ENCODE results near the gene RFX7.

GRCh38 chr15:56049577-56049976 is 194.1 kb downstream of the RFX7 start:
- TF ChIP-seq, protein P1, sequence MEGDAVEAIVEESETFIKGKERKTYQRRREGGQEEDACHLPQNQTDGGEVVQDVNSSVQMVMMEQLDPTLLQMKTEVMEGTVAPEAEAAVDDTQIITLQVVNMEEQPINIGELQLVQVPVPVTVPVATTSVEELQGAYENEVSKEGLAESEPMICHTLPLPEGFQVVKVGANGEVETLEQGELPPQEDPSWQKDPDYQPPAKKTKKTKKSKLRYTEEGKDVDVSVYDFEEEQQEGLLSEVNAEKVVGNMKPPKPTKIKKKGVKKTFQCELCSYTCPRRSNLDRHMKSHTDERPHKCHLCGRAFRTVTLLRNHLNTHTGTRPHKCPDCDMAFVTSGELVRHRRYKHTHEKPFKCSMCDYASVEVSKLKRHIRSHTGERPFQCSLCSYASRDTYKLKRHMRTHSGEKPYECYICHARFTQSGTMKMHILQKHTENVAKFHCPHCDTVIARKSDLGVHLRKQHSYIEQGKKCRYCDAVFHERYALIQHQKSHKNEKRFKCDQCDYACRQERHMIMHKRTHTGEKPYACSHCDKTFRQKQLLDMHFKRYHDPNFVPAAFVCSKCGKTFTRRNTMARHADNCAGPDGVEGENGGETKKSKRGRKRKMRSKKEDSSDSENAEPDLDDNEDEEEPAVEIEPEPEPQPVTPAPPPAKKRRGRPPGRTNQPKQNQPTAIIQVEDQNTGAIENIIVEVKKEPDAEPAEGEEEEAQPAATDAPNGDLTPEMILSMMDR (IDR thresholded peaks at IDR 0.05; ENCODE audit: low read depth, low read length, poor library complexity, severe bottlenecking), result no peak
- TF ChIP-seq EZH2phosphoT487 (IDR thresholded peaks at IDR 0.05; ENCODE audit: borderline replicate concordance, low read length), result no peak

Data from DOHH2 (cell line).